Upper lobe of left lung (tissue), 6 donors: Measurements from ENCODE around the gene ARHGAP42. TPM values are rescaled to one million over a fixed set of nuclear protein-coding genes. Genes with fewer than 3 reads are reported as not detected.

Source experiments
- ATAC-seq, 2 donors: fragments of 200-7000 bp; cut with Tn5 transposase; one replicate each; pipeline ENCODE4 v1.9.1; 2022; ENCODE audit warnings: mild to moderate bottlenecking in 2 of 2, moderate library complexity in 2 of 2; ENCODE audit not compliant: low FRiP score in 2 of 2
- DNase-seq, 2 donors: peaks; one replicate each; pipeline ENCODE4 v3.0.0-alpha.2; 2019 to 2020
- H3K27ac ChIP-seq, 4 donors: fragments of 200-600 bp; sonication (generic); one replicate each; pipeline ENCODE4 v1.5.1; 2016 to 2019
- H3K27me3 ChIP-seq, 4 donors: fragments of 200-600 bp; sonication (generic); one replicate each; pipeline ENCODE4 v1.5.1; 2017 to 2019
- H3K36me3 ChIP-seq, 4 donors: fragments of 200-600 bp; sonication (generic); one replicate each; pipeline ENCODE4 v1.5.1; 2016 to 2019
- H3K4me1 ChIP-seq, 4 donors: fragments of 200-600 bp; sonication (generic); one replicate each; pipeline ENCODE4 v1.5.1; 2018 to 2019
- H3K4me3 ChIP-seq, 4 donors: fragments of 200-600 bp; sonication (generic); one replicate each; pipeline ENCODE4 v1.5.1; 2017 to 2019; ENCODE audit warnings: mild to moderate bottlenecking in 2 of 4, moderate library complexity in 1 of 4
- H3K9me3 ChIP-seq, 4 donors: fragments of 200-600 bp; sonication (generic); one replicate each; pipeline ENCODE4 v1.5.1; 2018 to 2019
- CTCF ChIP-seq, 6 experiments: fragments of 450-650 bp in 4 of 6; fragments of 200-600 bp in 2 of 6; sonication (generic) in 2 of 6; IDR thresholded peaks; one replicate each; pipeline ENCODE4 v1.5.1; 2016 to 2019; ENCODE audit warnings: antibody characterized with exemption in 6 of 6
- EP300 ChIP-seq, 4 donors: sonication (generic); formaldehyde crosslinking; IDR thresholded peaks; one replicate each; pipeline ENCODE4 v1.5.1; 2017; ENCODE audit warnings: antibody characterized with exemption in 4 of 4, control low read depth in 2 of 4
- POLR2A ChIP-seq, 4 donors: fragments of 450-650 bp; IDR thresholded peaks; one replicate each; pipeline ENCODE4 v1.5.1; 2016 to 2017; ENCODE audit warnings: antibody characterized with exemption in 4 of 4, mild to moderate bottlenecking in 2 of 4
- POLR2AphosphoS5 ChIP-seq, 2 donors: sonication (generic); formaldehyde crosslinking; IDR thresholded peaks; one replicate each; pipeline ENCODE4 v1.5.1; 2017; ENCODE audit warnings: antibody characterized with exemption in 2 of 2
- WGBS, 2 donors: methylation state at CpG; one replicate each; pipeline ENCODE4 v1.1.5; 2017 to 2018; 5-methylcytosine and 5-hydroxymethylcytosine counted together
- total RNA-seq, 6 donors: library from RNA; depleted of rRNA in 4 of 6; stranded (reverse); fragments of >200 nt in 4 of 6; gene quantifications; one replicate each; pipeline versions ENCODE4 v1.1.0 to v1.2.1, GENCODE V29; 2016 to 2021
- donor health status: DM: no; HTN: no; CAD: no; lungs with moderate emphysema.
- donor health status: DM: no; HTN: yes; CAD: no; lungs with severe emphysema.

ARHGAP42 gene
- total RNA-seq, 6 donors from 2014 or later, result 8.7 to 44.9 (median 23.6) TPM

DNA sequence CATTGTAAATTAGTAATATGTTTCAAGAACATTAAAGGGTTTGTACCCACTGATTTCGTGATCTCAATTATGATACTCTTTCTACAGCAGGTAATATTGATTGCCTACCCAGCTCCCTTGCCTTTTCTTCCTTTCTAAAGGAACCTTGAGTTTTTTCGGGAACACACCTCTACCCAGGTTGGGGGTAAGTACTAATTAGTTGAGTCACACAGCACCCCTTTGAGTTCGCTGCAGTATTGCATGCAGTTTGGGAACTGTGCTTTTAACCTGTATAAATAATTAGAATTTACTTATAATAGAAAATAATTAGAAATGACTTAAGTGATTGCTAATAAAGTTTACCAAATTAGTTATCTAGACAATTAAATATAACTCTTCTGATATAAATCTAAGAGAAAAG, 24.9 kb downstream of the ARHGAP42 start:
- Histone ChIP-seq H3K4me1 (no peaks in the 10 kb centered on the region), H3K9me3 (no peaks in the 10 kb centered on the region), H3K4me3 (no peak overlapping the region), H3K36me3 (no peaks in the 10 kb centered on the region), H3K27ac (no peak overlapping the region), H3K27me3 (no peaks in the 10 kb centered on the region)
- no peak for DNase-seq
- 76 to 91% methylated on average over 3 of the region's 3 CpGs for WGBS, 2 donors
- ATAC-seq, result no peak
- TF ChIP-seq POLR2A (IDR thresholded peaks at IDR 0.05) (no peak), CTCF (IDR thresholded peaks at IDR 0.05) (no peak), EP300 (IDR thresholded peaks at IDR 0.05) (no peak), POLR2AphosphoS5 (IDR thresholded peaks at IDR 0.05) (no peak)

DNA sequence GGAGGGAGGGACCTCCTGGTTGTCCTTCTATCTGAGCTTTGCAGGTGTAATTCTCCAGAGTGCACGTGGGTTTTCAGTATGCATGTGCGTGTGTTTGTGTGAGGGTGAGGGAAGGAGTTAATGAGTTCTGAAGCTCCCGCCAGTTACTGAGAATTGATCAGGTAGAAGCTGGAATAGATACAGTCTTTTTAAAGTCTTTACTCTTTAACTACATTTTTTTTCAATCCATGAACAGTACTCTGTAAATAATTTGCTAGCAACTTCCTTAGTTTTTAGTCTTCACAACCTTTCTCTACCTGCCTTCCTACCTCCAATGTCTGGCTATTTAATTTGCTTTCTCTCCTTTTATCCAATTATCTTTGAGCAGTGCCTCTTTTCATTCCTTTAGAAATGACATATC, 25.5 kb downstream of the ARHGAP42 start:
- Histone ChIP-seq H3K4me1 (no peaks in the 10 kb centered on the region), H3K27me3 (no peaks in the 10 kb centered on the region), H3K4me3 (no peak overlapping the region), H3K27ac (no peak overlapping the region), H3K36me3 (no peaks in the 10 kb centered on the region), H3K9me3 (no peaks in the 10 kb centered on the region)
- ATAC-seq (no peak), DNase-seq (no peak)
- WGBS, 2 donors, result 82 to 84% methylated on average over 3 of the region's 3 CpGs
- TF ChIP-seq CTCF (IDR thresholded peaks at IDR 0.05) (no peak), POLR2AphosphoS5 (IDR thresholded peaks at IDR 0.05) (no peak), POLR2A (IDR thresholded peaks at IDR 0.05) (no peak), EP300 (IDR thresholded peaks at IDR 0.05) (no peak)

DNA sequence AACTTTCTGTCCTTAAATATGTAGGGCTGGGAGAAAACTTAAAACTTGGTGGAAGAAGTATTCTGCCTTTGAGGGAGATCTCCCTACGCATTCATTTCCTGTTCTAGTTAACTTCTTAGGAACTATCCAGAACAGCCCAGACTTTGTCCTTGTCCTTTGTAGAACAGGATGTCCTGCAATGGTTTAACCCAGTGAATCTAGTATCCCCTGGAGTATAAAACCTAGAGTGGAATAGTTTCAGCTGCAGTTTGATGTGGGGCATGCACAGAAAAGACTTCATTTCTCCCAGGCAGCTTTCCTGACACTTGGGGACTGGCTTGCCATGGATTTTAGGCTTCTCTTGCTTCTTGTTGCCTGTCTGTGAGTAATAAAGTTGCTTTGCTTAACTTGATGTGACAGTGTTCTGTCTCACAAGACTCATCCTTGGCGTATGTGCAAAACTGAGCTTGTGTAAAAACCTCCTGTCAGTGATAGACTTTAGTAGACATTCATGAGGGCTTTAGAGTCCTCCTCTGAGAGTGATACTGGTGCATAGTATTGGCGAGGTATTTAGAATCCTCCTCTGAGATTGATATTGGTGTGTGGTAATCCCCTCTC, 28.2 kb downstream of the ARHGAP42 start:
- Histone ChIP-seq H3K9me3 (no peaks in the 10 kb centered on the region), H3K4me3 (peak overlapping the region in 1 of 4 donors; percentile 8), H3K36me3 (no peaks in the 10 kb centered on the region), H3K27ac (no peak overlapping the region), H3K27me3 (no peaks in the 10 kb centered on the region), H3K4me1 (no peaks in the 10 kb centered on the region)
- ATAC-seq (no peak), DNase-seq (no peak)
- TF ChIP-seq CTCF (IDR thresholded peaks at IDR 0.05) (no peak), POLR2A (IDR thresholded peaks at IDR 0.05) (no peak), EP300 (IDR thresholded peaks at IDR 0.05) (no peak), POLR2AphosphoS5 (IDR thresholded peaks at IDR 0.05) (no peak)
- WGBS, 2 donors, result 77 to 82% methylated on average over 3 of the region's 3 CpGs

GRCh38 chr11:100716838-100717237, 29.8 kb downstream of the ARHGAP42 start:
- Histone ChIP-seq H3K4me1 (no peaks in the 10 kb centered on the region), H3K27ac (no peak overlapping the region), H3K27me3 (no peaks in the 10 kb centered on the region), H3K36me3 (no peaks in the 10 kb centered on the region), H3K9me3 (no peaks in the 10 kb centered on the region), H3K4me3 (peak overlapping the region in 1 of 4 donors; percentile 13)
- ATAC-seq, result no peak
- 65 to 78% methylated on average over 3 of the region's 3 CpGs for WGBS, 2 donors
- no peak for DNase-seq
- TF ChIP-seq EP300 (IDR thresholded peaks at IDR 0.05) (no peak), POLR2A (IDR thresholded peaks at IDR 0.05) (no peak), POLR2AphosphoS5 (IDR thresholded peaks at IDR 0.05) (no peak), CTCF (IDR thresholded peaks at IDR 0.05) (no peak)

- Histone ChIP-seq H3K27me3 (no peaks in the 10 kb centered on the region), H3K9me3 (no peaks in the 10 kb centered on the region), H3K27ac (peak overlapping the region in 2 of 4 donors; percentile 5 to 59), H3K4me1 (no peaks in the 10 kb centered on the region), H3K36me3 (no peaks in the 10 kb centered on the region), H3K4me3 (no peak overlapping the region)
- ATAC-seq, result peak; percentile 33 to 43
- DNase-seq, result no peak
- TF ChIP-seq CTCF (IDR thresholded peaks at IDR 0.05) (no peak), POLR2AphosphoS5 (IDR thresholded peaks at IDR 0.05) (no peak), POLR2A (IDR thresholded peaks at IDR 0.05) (no peak), EP300 (IDR thresholded peaks at IDR 0.05) (no peak)
- 39 to 42% methylated on average over 2 of the region's 2 CpGs for WGBS, 2 donors
Measured at GRCh38 chr11:100719362-100719761, 32.3 kb downstream of the ARHGAP42 start.
